HepG2 (cell line): ENCODE data around the gene GOLPH3. TPM values are rescaled to one million over a fixed set of nuclear protein-coding genes. Genes with fewer than 3 reads are reported as not detected.

Experiments used
- ATAC-seq: fragments of 200-7000 bp; cut with Tn5 transposase; 3 replicates; pipeline ENCODE4 v1.9.1; 2020; ENCODE audit warnings: mild to moderate bottlenecking, moderate library complexity
- BruUV-seq: library from RNA; stranded (reverse); fragments of 400-500 nt; replicated peaks from 2 replicates; lab custom pipeline; 2021; lab: Mats Ljungman, UMichigan
- CTCF ChIA-PET: fragments of 300-600 bp; formaldehyde crosslinking; extraction: SDS; loops from one replicate; lab custom pipeline; 2021; ENCODE audit warnings: low total read pairs, inconsistent platforms, low intra/inter-chr PET ratio; lab: Yijun Ruan, JAX
- POLR2A ChIA-PET: fragments of 350-600 bp; sonication (Branson Sonifier 250); formaldehyde crosslinking; loops from one replicate; lab custom pipeline; 2020; ENCODE audit warnings: antibody characterized with exemption, inconsistent platforms; lab: Yijun Ruan, JAX
- DNase-seq: peaks from one replicate; pipeline ENCODE4 v3.0.0-alpha.2; 2015; ENCODE audit warnings: low spot score
- FAIRE-seq: peaks from 3 replicates; lab custom pipeline; 2011; peaks lifted over from hg19 to GRCh38; lab: Jason Lieb, UNC
- H2AFZ ChIP-seq: one replicate; pipeline ENCODE4 v1.6.1; 2011; ENCODE audit warnings: low read length, inconsistent platforms
- H3K27ac ChIP-seq: fragments of 300-600 bp; 3 replicates; pipeline ENCODE4 v1.8.0; 2011; ENCODE audit warnings: mixed run types, mild to moderate bottlenecking, mixed read lengths, low read length, inconsistent platforms; ENCODE audit not compliant: insufficient read depth; ENCODE audit errors: extremely low read length
- H3K27me3 ChIP-seq, 2 experiments: fragments of 200-600 bp in 1 of 2; 2 replicates in 1 of 2; 3 replicates in 1 of 2; pipeline versions ENCODE4 v1.6.0 to v1.8.0; 2011; ENCODE audit warnings: low read length in 2 of 2, mild to moderate bottlenecking in 2 of 2, moderate library complexity in 2 of 2, inconsistent platforms in 1 of 2; ENCODE audit not compliant: insufficient read depth in 2 of 2, control insufficient read depth in 1 of 2
- H3K36me3 ChIP-seq, 2 experiments: fragments of 200-600 bp in 1 of 2; replicated peaks in 1 of 2; 2 replicates in 1 of 2; 3 replicates in 1 of 2; pipeline versions ENCODE4 v1.5.1 to v1.8.0; 2011; ENCODE audit warnings: low read length in 2 of 2, inconsistent platforms in 1 of 2; ENCODE audit not compliant: insufficient read depth in 2 of 2, control insufficient read depth in 1 of 2
- H3K4me1 ChIP-seq: 2 replicates; pipeline ENCODE4 v1.5.1; 2012; ENCODE audit warnings: low read length, inconsistent platforms; ENCODE audit not compliant: insufficient read depth
- H3K4me2 ChIP-seq: 2 replicates; pipeline ENCODE4 v1.6.0; 2011; ENCODE audit warnings: low read depth, low read length, inconsistent platforms
- H3K4me3 ChIP-seq, 3 experiments: fragments of 200-600 bp in 1 of 3; sonication (generic), shearing (Covaris generic) in 1 of 3; replicated peaks in 1 of 3; 2 replicates each; pipeline ENCODE4 v1.5.1; 2011 to 2016; ENCODE audit warnings: low read length in 3 of 3, inconsistent platforms in 2 of 3, low read depth in 2 of 3, mild to moderate bottlenecking in 2 of 3, control low read depth in 1 of 3, mixed read lengths in 1 of 3; ENCODE audit not compliant: insufficient read depth in 1 of 3
- H3K79me2 ChIP-seq: one replicate; pipeline ENCODE4 v1.6.1; 2011; ENCODE audit warnings: low read length, inconsistent platforms; ENCODE audit not compliant: insufficient read depth
- H3K9ac ChIP-seq: 2 replicates; pipeline ENCODE4 v1.6.0; 2011; ENCODE audit warnings: mild to moderate bottlenecking, low read depth, low read length, inconsistent platforms; ENCODE audit not compliant: insufficient read depth
- H3K9me3 ChIP-seq: 2 replicates; pipeline ENCODE4 v1.5.1; 2012; ENCODE audit warnings: mild to moderate bottlenecking, low read length
- H4K20me1 ChIP-seq: 2 replicates; pipeline ENCODE4 v1.6.0; 2011; ENCODE audit warnings: inconsistent platforms, mild to moderate bottlenecking, low read length, moderate library complexity; ENCODE audit not compliant: insufficient read depth
- DR1 ChIP-seq: sonication (generic); formaldehyde crosslinking; IDR thresholded peaks from 2 replicates; pipeline ENCODE4 v1.8.0; 2021; ENCODE audit warnings: mild to moderate bottlenecking, missing genetic modification reagents, inconsistent platforms
- KDM5A ChIP-seq: fragments of 200-600 bp; sonication (generic); IDR thresholded peaks from 2 replicates; pipeline ENCODE4 v1.7.0; 2018; ENCODE audit warnings: antibody characterized with exemption, mild to moderate bottlenecking, low read length, borderline replicate concordance
- KLF11 ChIP-seq: IDR thresholded peaks from 2 replicates; pipeline ENCODE4 v1.6.1; 2016; ENCODE audit warnings: missing compliant biosample characterization
- KLF16 ChIP-seq, 2 experiments: sonication (generic) in 1 of 2; formaldehyde crosslinking in 1 of 2; IDR thresholded peaks; 2 replicates each; pipeline versions ENCODE4 v1.6.1 to v1.8.0; 2016 to 2023; ENCODE audit warnings: missing genetic modification reagents in 2 of 2, missing compliant biosample characterization in 1 of 2
- MAFF ChIP-seq: IDR thresholded peaks from 2 replicates; pipeline ENCODE4 v1.6.1; 2011; ENCODE audit warnings: low read depth, low read length, improper control_type of control experiment
- MIXL1 ChIP-seq: IDR thresholded peaks from 2 replicates; pipeline ENCODE4 v1.6.1; 2016
- SATB2 ChIP-seq: sonication (generic); formaldehyde crosslinking; IDR thresholded peaks from 2 replicates; pipeline ENCODE4 v1.5.0; 2020; ENCODE audit warnings: missing genetic modification reagents
- SP1 ChIP-seq, 2 experiments: fragments of 450-650 bp in 1 of 2; sonication (generic) in 1 of 2; formaldehyde crosslinking in 1 of 2; IDR thresholded peaks; 2 replicates each; pipeline versions ENCODE4 v1.4.0 to v1.6.1; 2016 to 2020; ENCODE audit warnings: missing genetic modification reagents in 1 of 2
- TBP ChIP-seq: sonication (generic); formaldehyde crosslinking; IDR thresholded peaks from 2 replicates; pipeline ENCODE4 v1.5.0; 2020; ENCODE audit warnings: missing genetic modification reagents
- TBX3 ChIP-seq: fragments of 450-650 bp; IDR thresholded peaks from 2 replicates; pipeline ENCODE4 v1.6.1; 2017; ENCODE audit warnings: antibody characterized with exemption, mild to moderate bottlenecking, inconsistent platforms, borderline replicate concordance
- ZBTB37 ChIP-seq: sonication (generic); formaldehyde crosslinking; IDR thresholded peaks from 2 replicates; pipeline ENCODE4 v1.4.0; 2020; ENCODE audit warnings: mild to moderate bottlenecking, missing genetic modification reagents
- ZFP91 ChIP-seq: sonication (generic); formaldehyde crosslinking; IDR thresholded peaks from 2 replicates; pipeline ENCODE4 v1.9.0; 2022; ENCODE audit warnings: missing genetic modification reagents, mild to moderate bottlenecking, borderline replicate concordance
- ZFYVE20 ChIP-seq: sonication (generic); formaldehyde crosslinking; IDR thresholded peaks from 2 replicates; pipeline ENCODE4 v1.8.0; 2023; ENCODE audit warnings: low read depth, mild to moderate bottlenecking, moderate library complexity, missing genetic modification reagents, borderline replicate concordance
- ZNF564 ChIP-seq: sonication (generic); formaldehyde crosslinking; IDR thresholded peaks from 2 replicates; pipeline ENCODE4 v1.8.1; 2023; ENCODE audit warnings: mild to moderate bottlenecking, missing genetic modification reagents
- ZNF724P ChIP-seq: sonication (generic); formaldehyde crosslinking; IDR thresholded peaks from 2 replicates; pipeline ENCODE4 v1.8.0; 2022; ENCODE audit warnings: missing genetic modification reagents, borderline replicate concordance
- ZNF790 ChIP-seq: sonication (generic); formaldehyde crosslinking; IDR thresholded peaks from 2 replicates; pipeline ENCODE4 v1.8.0; 2022; ENCODE audit warnings: missing genetic modification reagents, mild to moderate bottlenecking, borderline replicate concordance
- WGBS: methylation state at CpG from one replicate; pipeline ENCODE4 v1.1.6; 2017; ENCODE audit warnings: low lambda C conversion rate; 5-methylcytosine and 5-hydroxymethylcytosine counted together
- in situ Hi-C: cut with HindIII; loops from 2 replicates; pipeline ENCODE4 v1.10.0; 2017; ENCODE audit warnings: low pct_unique_long_range_greater_than_20kb; ENCODE audit not compliant: extremely low pct_ligation_motif_present
- intact Hi-C: fragments of 100-400 bp; cut with micrococcal nuclease; formaldehyde crosslinking; loops from one replicate; pipeline ENCODE4 v1.10.0; 2022; ENCODE audit not compliant: unreplicated experiment
- polyA plus RNA-seq, 8 experiments: library from polyadenylated mRNA; depleted of rRNA in 3 of 8; stranded (reverse) in 7 of 8; unstranded in 1 of 8; fragments of >200 nt; fragmentation: Illumina TruSeq in 4 of 8; extraction: Trizol in 4 of 8; gene quantifications; 2 replicates each; pipeline versions ENCODE4 v1.2.1 to v1.2.3, GENCODE V29; 2011 to 2016; ENCODE audit warnings: low read depth in 4 of 8, missing spikeins in 1 of 8, mixed read lengths in 1 of 8; ENCODE audit not compliant: insufficient read depth in 1 of 8
- total RNA-seq, 5 experiments: library from RNA; depleted of rRNA; stranded (reverse); fragments of >200 nt; fragmentation: Illumina TruSeq; extraction: Trizol; gene quantifications; 2 replicates each; pipeline ENCODE4 v1.2.3, GENCODE V29; 2016; ENCODE audit warnings: low read depth in 1 of 5
- TF ChIP-seq, protein P1 (sequence below): sonication (generic); formaldehyde crosslinking; IDR thresholded peaks from 2 replicates; pipeline ENCODE4 v1.8.1; 2023; ENCODE audit warnings: missing genetic modification reagents, inconsistent platforms, borderline replicate concordance
- TF ChIP-seq, protein P2 (sequence below): IDR thresholded peaks from 2 replicates; pipeline ENCODE4 v1.6.1; 2016; ENCODE audit warnings: missing compliant biosample characterization, missing genetic modification reagents, borderline replicate concordance
- TF ChIP-seq, protein P3 (sequence below): sonication (generic); formaldehyde crosslinking; IDR thresholded peaks from 2 replicates; pipeline ENCODE4 v1.9.0; 2021; ENCODE audit warnings: missing genetic modification reagents, borderline replicate concordance

GOLPH3 gene
- total and polyA plus RNA-seq, 2 of the 13 experiments (the other 11 are each of a cell fraction or from before 2014, with no cell fraction given): 59.5 to 84.5 TPM

DNA sequence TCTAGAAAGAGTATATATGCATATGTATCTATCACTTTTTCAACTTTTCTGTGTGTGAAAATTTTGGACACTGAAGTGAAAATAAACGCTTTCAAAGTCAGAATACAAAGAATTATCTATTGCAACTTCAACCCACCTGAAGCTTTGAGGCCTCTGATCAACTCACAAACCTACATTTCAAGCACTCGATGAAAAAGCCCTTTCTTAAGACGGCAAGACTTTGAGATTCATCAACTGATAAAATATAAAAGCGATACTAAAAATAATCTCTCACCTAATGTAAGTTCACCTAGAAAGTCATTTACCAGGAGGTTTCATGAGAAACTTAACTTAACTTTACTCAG is 1.2 kb downstream of the GOLPH3 start:
- ATAC-seq (no peak), DNase-seq (no peak), FAIRE-seq (no peak)
- H3K36me3 ChIP-seq: peaks cover 3 to 25% of the 10 kb centered on the region in 2 experiments
- CTCF ChIA-PET: no interaction called here
- no peaks in the 10 kb centered on the region; a peak in 1 of 5 replicates for H3K27me3 ChIP-seq
- POLR2A ChIA-PET: interaction anchor here (1.1 to 2.4 kb wide), 2 partner anchors 15 to 60 kb away, joined by 3 to 24 read pairs; no protein-coding TSS in a partner anchor
- H2AFZ ChIP-seq: no peak overlapping the region
- peak overlapping the region; percentile 99 for H3K9ac ChIP-seq
- in situ Hi-C loops: no loop called here
- intact Hi-C loops: loop anchor here (1.0 to 5.0 kb wide), 2 partner anchors 60 to 139 kb away; partner anchors contain the start of gene MTMR12
- H3K9me3 ChIP-seq: no peaks in the 10 kb centered on the region
- peaks cover 66% of the 10 kb centered on the region for H3K79me2 ChIP-seq
- H3K4me2 ChIP-seq: peak overlapping the region; percentile 76
- H4K20me1 ChIP-seq: peaks cover 34% of the 10 kb centered on the region
- peak overlapping the region; percentile 85 to 90 (median 87) for H3K4me3 ChIP-seq
- BruUV-seq: no TSS peak
- WGBS: 0% methylated on average over 4 of the region's 4 CpGs
- peaks cover 53% of the 10 kb centered on the region for H3K4me1 ChIP-seq
- peak overlapping the region; percentile 99 for H3K27ac ChIP-seq
- no peak for TF ChIP-seq DR1
- TF ChIP-seq, protein P1, sequence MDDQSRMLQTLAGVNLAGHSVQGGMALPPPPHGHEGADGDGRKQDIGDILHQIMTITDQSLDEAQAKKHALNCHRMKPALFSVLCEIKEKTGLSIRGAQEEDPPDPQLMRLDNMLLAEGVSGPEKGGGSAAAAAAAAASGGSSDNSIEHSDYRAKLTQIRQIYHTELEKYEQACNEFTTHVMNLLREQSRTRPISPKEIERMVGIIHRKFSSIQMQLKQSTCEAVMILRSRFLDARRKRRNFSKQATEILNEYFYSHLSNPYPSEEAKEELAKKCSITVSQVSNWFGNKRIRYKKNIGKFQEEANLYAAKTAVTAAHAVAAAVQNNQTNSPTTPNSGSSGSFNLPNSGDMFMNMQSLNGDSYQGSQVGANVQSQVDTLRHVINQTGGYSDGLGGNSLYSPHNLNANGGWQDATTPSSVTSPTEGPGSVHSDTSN: no peak
- TF ChIP-seq, protein P2, sequence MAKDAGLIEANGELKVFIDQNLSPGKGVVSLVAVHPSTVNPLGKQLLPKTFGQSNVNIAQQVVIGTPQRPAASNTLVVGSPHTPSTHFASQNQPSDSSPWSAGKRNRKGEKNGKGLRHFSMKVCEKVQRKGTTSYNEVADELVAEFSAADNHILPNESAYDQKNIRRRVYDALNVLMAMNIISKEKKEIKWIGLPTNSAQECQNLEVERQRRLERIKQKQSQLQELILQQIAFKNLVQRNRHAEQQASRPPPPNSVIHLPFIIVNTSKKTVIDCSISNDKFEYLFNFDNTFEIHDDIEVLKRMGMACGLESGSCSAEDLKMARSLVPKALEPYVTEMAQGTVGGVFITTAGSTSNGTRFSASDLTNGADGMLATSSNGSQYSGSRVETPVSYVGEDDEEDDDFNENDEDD (CRISPR knock-in tag): no peak
- no peak for TF ChIP-seq KDM5A
- no peak for TF ChIP-seq KLF11 (CRISPR knock-in tag)
- no peak for TF ChIP-seq MIXL1
- TF ChIP-seq, protein P3, sequence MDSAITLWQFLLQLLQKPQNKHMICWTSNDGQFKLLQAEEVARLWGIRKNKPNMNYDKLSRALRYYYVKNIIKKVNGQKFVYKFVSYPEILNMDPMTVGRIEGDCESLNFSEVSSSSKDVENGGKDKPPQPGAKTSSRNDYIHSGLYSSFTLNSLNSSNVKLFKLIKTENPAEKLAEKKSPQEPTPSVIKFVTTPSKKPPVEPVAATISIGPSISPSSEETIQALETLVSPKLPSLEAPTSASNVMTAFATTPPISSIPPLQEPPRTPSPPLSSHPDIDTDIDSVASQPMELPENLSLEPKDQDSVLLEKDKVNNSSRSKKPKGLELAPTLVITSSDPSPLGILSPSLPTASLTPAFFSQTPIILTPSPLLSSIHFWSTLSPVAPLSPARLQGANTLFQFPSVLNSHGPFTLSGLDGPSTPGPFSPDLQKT: no peak
- TF ChIP-seq ZFP91 (CRISPR knock-in tag): no peak
- TF ChIP-seq SATB2 (CRISPR knock-in tag): no peak
- TF ChIP-seq ZFYVE20 (CRISPR knock-in tag): no peak
- TF ChIP-seq ZBTB37: no peak
- no peak for TF ChIP-seq TBP
- no peak for TF ChIP-seq ZNF564 (CRISPR knock-in tag)
- no peak for TF ChIP-seq MAFF
- TF ChIP-seq ZNF724P (CRISPR knock-in tag): no peak
- TF ChIP-seq ZNF790 (CRISPR knock-in tag): no peak
- no peak for TF ChIP-seq SP1 (IDR thresholded peaks at IDR 0.05)
- no peak for TF ChIP-seq SP1 (CRISPR knock-in tag; IDR thresholded peaks at IDR 0.05)
- TF ChIP-seq KLF16 (CRISPR knock-in tag; IDR thresholded peaks at IDR 0.05): no peak
- no peak for TF ChIP-seq TBX3
